Coronary artery (tissue), 2 donors: ENCODE measurements around the gene MYRIP.

Source experiments
- DNase-seq: peaks from one replicate; pipeline ENCODE4 v3.0.0-alpha.2; 2017; ENCODE audit warnings: low spot score
- H3K27ac ChIP-seq, 2 donors: fragments of 200-600 bp; sonication (generic); one replicate each; pipeline ENCODE4 v1.5.1; 2016 to 2019
- H3K4me3 ChIP-seq: fragments of 200-600 bp; sonication (generic); 2 replicates; pipeline ENCODE4 v1.5.1; 2016; ENCODE audit warnings: mild to moderate bottlenecking, moderate library complexity
- CTCF ChIP-seq: fragments of 200-600 bp; sonication (generic); IDR thresholded peaks from one replicate; pipeline ENCODE4 v1.5.1; 2019; ENCODE audit warnings: antibody characterized with exemption

MYRIP gene

DNA sequence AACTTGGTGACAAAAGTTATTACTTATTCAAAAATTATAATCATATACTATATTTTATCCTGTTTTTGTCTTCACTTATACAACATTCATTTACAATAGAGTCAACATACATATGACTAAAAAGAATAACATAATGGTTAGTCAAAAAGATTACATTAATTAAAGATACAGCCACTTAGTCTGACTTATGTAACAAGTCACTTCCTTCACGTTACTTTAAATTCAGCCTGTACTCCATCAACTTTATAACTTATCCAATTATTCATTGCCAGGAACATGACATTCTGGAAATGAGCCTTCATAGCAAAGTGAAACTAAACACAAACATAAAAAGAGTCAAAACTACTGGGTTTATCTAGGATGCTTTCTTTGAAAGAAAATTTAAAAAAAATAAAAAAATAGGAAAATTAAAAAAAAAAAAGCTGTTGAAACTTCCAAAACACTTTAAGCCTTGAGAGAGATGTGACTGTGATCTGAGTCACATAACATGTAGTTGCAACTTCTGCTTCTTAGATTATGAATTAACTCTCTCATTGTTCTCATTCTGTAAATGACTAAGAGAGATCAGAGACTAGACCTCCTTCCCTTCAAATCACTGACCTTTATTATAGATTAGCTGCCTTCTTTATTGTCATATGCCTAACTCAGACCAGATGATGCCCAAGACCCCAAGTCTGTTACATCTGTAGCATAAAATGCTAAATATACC is 107.8 kb downstream of the MYRIP start:
- no peak for DNase-seq
- Histone ChIP-seq H3K27ac (no peak overlapping the region), H3K4me3 (no peak overlapping the region)
- TF ChIP-seq CTCF: no peak

GRCh38 chr3:39919281-39919680 is 109.9 kb downstream of the MYRIP start:
- TF ChIP-seq CTCF: no peak
- Histone ChIP-seq H3K27ac (no peak overlapping the region), H3K4me3 (no peak overlapping the region)
- DNase-seq: no peak

DNA sequence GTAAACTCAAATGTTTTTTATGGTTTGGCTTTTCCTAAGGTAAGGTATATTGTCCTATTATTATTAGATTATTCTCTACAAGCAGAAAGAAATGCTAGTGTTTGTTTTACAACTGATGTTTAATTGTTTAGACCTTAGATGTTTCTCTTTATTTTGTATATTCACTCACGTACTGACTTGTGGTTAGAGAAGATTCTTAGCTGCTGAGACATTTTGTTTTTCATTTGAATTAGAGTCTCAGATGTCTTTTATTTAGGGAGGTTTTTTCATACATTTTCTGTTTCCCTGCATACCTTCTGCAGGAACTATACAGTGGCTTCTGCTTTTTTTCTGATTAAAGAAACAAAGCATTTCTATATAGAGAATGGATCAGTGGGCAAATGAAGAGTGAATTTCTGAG is 110.9 kb downstream of the MYRIP start:
- DNase-seq: no peak
- no peak for TF ChIP-seq CTCF
- Histone ChIP-seq H3K4me3 (no peak overlapping the region), H3K27ac (no peak overlapping the region)

- no peak for TF ChIP-seq CTCF
- no peak overlapping the region for H3K4me3 ChIP-seq
- no peak for DNase-seq
- no peak overlapping the region for H3K27ac ChIP-seq
These were observed 118.1 kb downstream of the MYRIP start for GRCh38 chr3:39927479-39927878.

DNA sequence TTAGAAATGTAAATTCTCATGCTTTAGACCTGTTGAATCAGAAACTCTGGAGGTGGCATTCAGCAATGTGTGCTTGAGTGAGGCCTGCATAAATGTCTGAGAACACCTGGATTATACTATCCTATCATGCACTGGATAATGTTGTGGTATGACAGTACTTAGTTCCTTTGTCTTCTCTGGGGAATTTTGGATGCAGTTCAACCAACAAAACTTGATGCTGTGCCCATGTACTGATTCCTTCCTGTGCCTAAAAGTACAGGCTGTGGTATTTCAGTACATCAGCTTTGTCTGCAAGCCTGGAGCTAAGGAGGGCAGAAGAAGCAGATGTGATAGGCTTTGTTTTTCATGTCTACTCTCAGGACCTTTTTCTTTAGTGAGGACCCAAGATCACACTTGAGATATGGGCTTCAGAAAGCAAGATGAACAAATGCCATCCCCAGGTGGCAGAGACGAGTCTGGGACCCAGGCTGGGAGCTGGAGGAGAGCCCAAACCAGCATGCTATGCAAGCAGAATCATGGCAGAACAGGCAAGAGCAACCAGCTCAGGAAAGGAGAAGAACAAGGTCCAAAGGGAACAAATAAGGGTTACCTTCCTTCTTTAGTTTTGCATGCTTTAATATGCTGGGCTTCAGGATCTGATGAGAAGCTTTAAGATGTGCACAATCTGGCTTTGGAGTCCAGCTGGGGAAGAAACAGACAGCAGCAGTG is 124.7 kb downstream of the MYRIP start:
- TF ChIP-seq CTCF: no peak
- Histone ChIP-seq H3K27ac (no peak overlapping the region), H3K4me3 (no peak overlapping the region)
- no peak for DNase-seq

GRCh38 chr3:39934696-39935095 is 125.3 kb downstream of the MYRIP start:
- no peak for DNase-seq
- TF ChIP-seq CTCF: no peak
- H3K4me3 ChIP-seq: no peak overlapping the region
- no peak overlapping the region for H3K27ac ChIP-seq

DNA sequence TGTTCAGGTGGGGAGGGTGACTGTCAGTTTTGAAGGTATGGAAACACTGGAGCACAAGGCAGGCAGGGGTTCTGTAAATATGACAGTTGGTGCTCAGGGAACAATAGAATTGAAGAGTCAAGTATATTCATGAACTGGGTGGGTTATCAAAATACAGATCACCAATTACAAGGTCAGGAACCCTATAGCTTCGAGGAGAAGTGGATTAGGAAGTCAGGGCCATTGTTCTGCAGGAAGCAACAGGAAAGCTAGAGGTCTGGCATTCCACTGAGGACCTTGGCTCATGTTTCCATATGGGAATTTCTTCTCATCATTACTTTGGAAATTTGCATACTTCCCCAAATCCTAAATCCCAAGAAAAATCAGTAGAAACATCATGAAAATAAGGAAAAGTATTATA is 125.9 kb downstream of the MYRIP start:
- no peak for DNase-seq

More for the DNA sequence above, 125.9 kb downstream of the MYRIP start:
- no peak overlapping the region for H3K4me3 ChIP-seq
- no peak overlapping the region for H3K27ac ChIP-seq
- no peak for TF ChIP-seq CTCF
